ENCODE measurements around the gene ADPRHL1. TPM values are rescaled to one million over a fixed set of nuclear protein-coding genes. Genes with fewer than 3 reads are reported as not detected.
"Not testable (repeated sequence)": the region's sequence is repeated elsewhere in the genome, so short reads cannot be mapped to it uniquely, and the experiment has no call there.

ADPRHL1 gene
- polyA plus RNA-seq, 4 donors: 3.0 to 7.2 (median 4.6) TPM

DNA sequence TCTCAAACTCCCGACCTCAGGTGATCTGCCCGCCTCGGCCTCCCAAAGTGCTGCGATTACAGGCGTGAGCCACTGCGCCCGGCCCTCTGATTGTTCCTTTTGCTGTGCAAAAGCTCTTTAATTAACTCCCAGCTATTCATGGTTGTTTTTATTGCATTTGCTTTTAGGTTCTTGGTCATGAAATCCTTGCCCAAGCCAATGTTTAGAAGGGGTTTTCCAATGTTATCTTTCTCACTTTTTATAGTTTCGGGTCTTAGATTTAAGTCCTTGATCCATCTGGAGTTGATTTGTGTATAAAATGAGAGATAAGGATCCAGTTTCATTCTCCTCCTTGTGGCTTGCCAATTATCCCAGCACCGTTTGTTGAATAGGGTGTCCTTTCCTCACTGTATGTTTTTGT, 70.2 kb downstream of the ADPRHL1 start:
- Histone ChIP-seq H3K4me3 (ENCODE audit: low read depth in 1 of 3, low read length in 3 of 3) (no peak overlapping the region), H3K4me1 (ENCODE audit: control insufficient read depth in 3 of 3, insufficient read depth in 2 of 3, low read depth in 1 of 3, low read length in 2 of 3) (peaks cover 0 to 5% (median 0%) of the 10 kb centered on the region in 3 donors), H3K9me3 (ENCODE audit: control insufficient read depth in 2 of 2, insufficient read depth in 1 of 2, low read depth in 1 of 2, low read length in 1 of 2) (peaks cover 0 to 7% of the 10 kb centered on the region in 2 donors), H3K36me3 (ENCODE audit: control insufficient read depth in 3 of 3, insufficient read depth in 2 of 3, low read depth in 1 of 3, low read length in 3 of 3) (no peaks in the 10 kb centered on the region), H3K27ac (ENCODE audit: low read depth in 1 of 3, low read length in 2 of 3) (no peak overlapping the region), H3K27me3 (ENCODE audit: control insufficient read depth in 3 of 3, insufficient read depth in 3 of 3, low read length in 3 of 3) (no peaks in the 10 kb centered on the region)
- FAIRE-seq: no peak
- no peak for DNase-seq
- WGBS, 3 donors: 85 to 90% (median 89%) methylated on average over 9 of the region's 9 CpGs

- not testable (repeated sequence) for FAIRE-seq; H3K4me1 ChIP-seq (ENCODE audit: control insufficient read depth in 3 of 3, insufficient read depth in 2 of 3, low read depth in 1 of 3, low read length in 2 of 3); H3K27me3 ChIP-seq (ENCODE audit: control insufficient read depth in 3 of 3, insufficient read depth in 3 of 3, low read length in 3 of 3); DNase-seq; H3K4me3 ChIP-seq (ENCODE audit: low read depth in 1 of 3, low read length in 3 of 3); H3K27ac ChIP-seq (ENCODE audit: low read depth in 1 of 3, low read length in 2 of 3); H3K9me3 ChIP-seq (ENCODE audit: control insufficient read depth in 2 of 2, insufficient read depth in 1 of 2, low read depth in 1 of 2, low read length in 1 of 2); H3K36me3 ChIP-seq (ENCODE audit: control insufficient read depth in 3 of 3, insufficient read depth in 2 of 3, low read depth in 1 of 3, low read length in 3 of 3)
- 85 to 100% (median 87%) methylated on average over 2 of the region's 2 CpGs for WGBS, 3 donors
These were observed 70.7 kb downstream of the ADPRHL1 start for GRCh38 chr13:113382542-113382941.

DNA sequence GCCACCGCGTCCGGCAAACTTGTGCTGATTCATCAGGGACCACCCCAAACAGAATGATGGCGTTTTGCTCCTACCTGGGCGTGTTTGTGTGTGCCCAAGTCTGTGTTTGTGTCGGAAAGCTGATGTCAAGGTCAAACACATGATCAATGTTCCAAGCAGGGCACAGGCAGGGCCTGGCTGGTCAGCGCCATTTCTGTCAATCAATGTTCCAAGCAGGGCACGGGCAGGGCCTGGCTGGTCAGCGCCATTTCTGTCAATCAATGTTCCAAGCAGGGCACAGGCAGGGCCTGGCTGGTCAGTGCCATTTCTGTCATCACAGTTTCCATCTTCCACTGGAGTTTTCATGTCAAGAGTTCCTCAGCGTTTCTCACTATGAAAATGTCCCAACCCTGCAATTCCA, 74.5 kb downstream of the ADPRHL1 start:
- Histone ChIP-seq H3K4me1 (ENCODE audit: control insufficient read depth in 3 of 3, insufficient read depth in 2 of 3, low read depth in 1 of 3, low read length in 2 of 3) (peaks cover 0 to 5% (median 0%) of the 10 kb centered on the region in 3 donors), H3K36me3 (ENCODE audit: control insufficient read depth in 3 of 3, insufficient read depth in 2 of 3, low read depth in 1 of 3, low read length in 3 of 3) (no peaks in the 10 kb centered on the region), H3K27me3 (ENCODE audit: control insufficient read depth in 3 of 3, insufficient read depth in 3 of 3, low read length in 3 of 3) (peaks cover 0 to 3% (median 0%) of the 10 kb centered on the region in 3 donors), H3K4me3 (ENCODE audit: low read depth in 1 of 3, low read length in 3 of 3) (no peak overlapping the region), H3K9me3 (ENCODE audit: control insufficient read depth in 2 of 2, insufficient read depth in 1 of 2, low read depth in 1 of 2, low read length in 1 of 2) (peaks cover 0 to 4% of the 10 kb centered on the region in 2 donors), H3K27ac (ENCODE audit: low read depth in 1 of 3, low read length in 2 of 3) (no peak overlapping the region)
- no peak for FAIRE-seq
- WGBS, 3 donors: 92 to 93% (median 93%) methylated on average over 10 of the region's 10 CpGs
- DNase-seq: no peak

- Histone ChIP-seq H3K27me3 (ENCODE audit: control insufficient read depth in 3 of 3, insufficient read depth in 3 of 3, low read length in 3 of 3) (peaks cover 0 to 3% (median 0%) of the 10 kb centered on the region in 3 donors), H3K36me3 (ENCODE audit: control insufficient read depth in 3 of 3, insufficient read depth in 2 of 3, low read depth in 1 of 3, low read length in 3 of 3) (no peaks in the 10 kb centered on the region)
- 66 to 77% (median 68%) methylated on average over 8 of the region's 8 CpGs for WGBS, 3 donors
These were observed 78.6 kb downstream of the ADPRHL1 start for GRCh38 chr13:113374511-113375175.

GRCh38 chr13:113373811-113374485, 79.3 kb downstream of the ADPRHL1 start:
- H3K4me3 ChIP-seq (ENCODE audit: low read depth in 1 of 3, low read length in 3 of 3): no peak overlapping the region
- FAIRE-seq (no peak), DNase-seq (no peak)
- H3K36me3 ChIP-seq (ENCODE audit: control insufficient read depth in 3 of 3, insufficient read depth in 2 of 3, low read depth in 1 of 3, low read length in 3 of 3): no peaks in the 10 kb centered on the region
- no peak overlapping the region for H3K27ac ChIP-seq (ENCODE audit: low read depth in 1 of 3, low read length in 2 of 3)
- peaks cover 0 to 3% (median 0%) of the 10 kb centered on the region in 3 donors for H3K27me3 ChIP-seq (ENCODE audit: control insufficient read depth in 3 of 3, insufficient read depth in 3 of 3, low read length in 3 of 3)
- H3K4me1 ChIP-seq (ENCODE audit: control insufficient read depth in 3 of 3, insufficient read depth in 2 of 3, low read depth in 1 of 3, low read length in 2 of 3): no peaks in the 10 kb centered on the region
- 79 to 84% (median 82%) methylated on average over 20 of the region's 20 CpGs for WGBS, 3 donors
- no peaks in the 10 kb centered on the region for H3K9me3 ChIP-seq (ENCODE audit: control insufficient read depth in 2 of 2, insufficient read depth in 1 of 2, low read depth in 1 of 2, low read length in 1 of 2)

More at GRCh38 chr13:113374511-113375175, 78.6 kb downstream of the ADPRHL1 start:
- no peaks in the 10 kb centered on the region for H3K9me3 ChIP-seq (ENCODE audit: control insufficient read depth in 2 of 2, insufficient read depth in 1 of 2, low read depth in 1 of 2, low read length in 1 of 2)
- no peak for FAIRE-seq
- no peaks in the 10 kb centered on the region for H3K4me1 ChIP-seq (ENCODE audit: control insufficient read depth in 3 of 3, insufficient read depth in 2 of 3, low read depth in 1 of 3, low read length in 2 of 3)
- no peak overlapping the region for H3K4me3 ChIP-seq (ENCODE audit: low read depth in 1 of 3, low read length in 3 of 3)
- DNase-seq: no peak
- no peak overlapping the region for H3K27ac ChIP-seq (ENCODE audit: low read depth in 1 of 3, low read length in 2 of 3)

GRCh38 chr13:113371701-113372100, 81.6 kb downstream of the ADPRHL1 start:
- H3K36me3 ChIP-seq (ENCODE audit: control insufficient read depth in 3 of 3, insufficient read depth in 2 of 3, low read depth in 1 of 3, low read length in 3 of 3); H3K4me3 ChIP-seq (ENCODE audit: low read depth in 1 of 3, low read length in 3 of 3); H3K9me3 ChIP-seq (ENCODE audit: control insufficient read depth in 2 of 2, insufficient read depth in 1 of 2, low read depth in 1 of 2, low read length in 1 of 2); DNase-seq; H3K27me3 ChIP-seq (ENCODE audit: control insufficient read depth in 3 of 3, insufficient read depth in 3 of 3, low read length in 3 of 3); H3K4me1 ChIP-seq (ENCODE audit: control insufficient read depth in 3 of 3, insufficient read depth in 2 of 3, low read depth in 1 of 3, low read length in 2 of 3); FAIRE-seq; H3K27ac ChIP-seq (ENCODE audit: low read depth in 1 of 3, low read length in 2 of 3): not testable (repeated sequence)
- WGBS, 3 donors: 64 to 87% (median 84%) methylated on average over 3 of the region's 3 CpGs

- no peak for DNase-seq
- no peaks in the 10 kb centered on the region for H3K27me3 ChIP-seq (ENCODE audit: control insufficient read depth in 3 of 3, insufficient read depth in 3 of 3, low read length in 3 of 3)
- no peaks in the 10 kb centered on the region for H3K9me3 ChIP-seq (ENCODE audit: control insufficient read depth in 2 of 2, insufficient read depth in 1 of 2, low read depth in 1 of 2, low read length in 1 of 2)
- no peak overlapping the region for H3K27ac ChIP-seq (ENCODE audit: low read depth in 1 of 3, low read length in 2 of 3)
- WGBS, 3 donors: 81 to 89% (median 85%) methylated on average over 8 to 13 of the region's 13 CpGs
- no peaks in the 10 kb centered on the region for H3K36me3 ChIP-seq (ENCODE audit: control insufficient read depth in 3 of 3, insufficient read depth in 2 of 3, low read depth in 1 of 3, low read length in 3 of 3)
- no peaks in the 10 kb centered on the region for H3K4me1 ChIP-seq (ENCODE audit: control insufficient read depth in 3 of 3, insufficient read depth in 2 of 3, low read depth in 1 of 3, low read length in 2 of 3)
- H3K4me3 ChIP-seq (ENCODE audit: low read depth in 1 of 3, low read length in 3 of 3): no peak overlapping the region
- FAIRE-seq: no peak
These were observed 82.2 kb downstream of the ADPRHL1 start for GRCh38 chr13:113371061-113371460.

- Histone ChIP-seq H3K4me3 (ENCODE audit: low read depth in 1 of 3, low read length in 3 of 3) (no peak overlapping the region), H3K4me1 (ENCODE audit: control insufficient read depth in 3 of 3, insufficient read depth in 2 of 3, low read depth in 1 of 3, low read length in 2 of 3) (no peaks in the 10 kb centered on the region), H3K36me3 (ENCODE audit: control insufficient read depth in 3 of 3, insufficient read depth in 2 of 3, low read depth in 1 of 3, low read length in 3 of 3) (no peaks in the 10 kb centered on the region), H3K27me3 (ENCODE audit: control insufficient read depth in 3 of 3, insufficient read depth in 3 of 3, low read length in 3 of 3) (no peaks in the 10 kb centered on the region), H3K27ac (ENCODE audit: low read depth in 1 of 3, low read length in 2 of 3) (no peak overlapping the region), H3K9me3 (ENCODE audit: control insufficient read depth in 2 of 2, insufficient read depth in 1 of 2, low read depth in 1 of 2, low read length in 1 of 2) (peaks cover 0 to 3% of the 10 kb centered on the region in 2 donors)
- FAIRE-seq (no peak), DNase-seq (no peak)
- WGBS, 3 donors: 74 to 80% (median 79%) methylated on average over 10 of the region's 10 CpGs
These were observed 83.4 kb downstream of the ADPRHL1 start for GRCh38 chr13:113369881-113370280.

Measured in small intestine (tissue), 7 donors.